Measurements from ENCODE around the gene MED27. TPM values are rescaled to one million over a fixed set of nuclear protein-coding genes. Genes with fewer than 3 reads are reported as not detected.

MED27 gene
- total and polyA plus RNA-seq, 10 of the 15 experiments (the other 5 are each of a cell fraction or from before 2014, with no cell fraction given): 20.3 to 50.3 (median 35.5) TPM

- WGBS (ENCODE audit: insufficient coverage, insufficient replicate concordance, low lambda C conversion rate, missing lambda C conversion rate): 31% methylated on average over 5 of the region's 5 CpGs
- H3K27ac ChIP-seq (ENCODE audit: control insufficient read depth, insufficient read depth): no peak overlapping the region
- ATAC-seq (no peak), DNase-seq (ENCODE audit: low read depth, low spot score) (no peak), FAIRE-seq (no peak)
- no peak overlapping the region for H3K4me2 ChIP-seq (ENCODE audit: control insufficient read depth, insufficient read depth)
- intact Hi-C loops (cut with micrococcal nuclease; ENCODE audit: unreplicated experiment): no loop called here
- H3K9me3 ChIP-seq (replicated peaks; ENCODE audit: control insufficient read depth, insufficient read depth, low read length): no peaks in the 10 kb centered on the region
- TF ChIP-seq, protein P1, sequence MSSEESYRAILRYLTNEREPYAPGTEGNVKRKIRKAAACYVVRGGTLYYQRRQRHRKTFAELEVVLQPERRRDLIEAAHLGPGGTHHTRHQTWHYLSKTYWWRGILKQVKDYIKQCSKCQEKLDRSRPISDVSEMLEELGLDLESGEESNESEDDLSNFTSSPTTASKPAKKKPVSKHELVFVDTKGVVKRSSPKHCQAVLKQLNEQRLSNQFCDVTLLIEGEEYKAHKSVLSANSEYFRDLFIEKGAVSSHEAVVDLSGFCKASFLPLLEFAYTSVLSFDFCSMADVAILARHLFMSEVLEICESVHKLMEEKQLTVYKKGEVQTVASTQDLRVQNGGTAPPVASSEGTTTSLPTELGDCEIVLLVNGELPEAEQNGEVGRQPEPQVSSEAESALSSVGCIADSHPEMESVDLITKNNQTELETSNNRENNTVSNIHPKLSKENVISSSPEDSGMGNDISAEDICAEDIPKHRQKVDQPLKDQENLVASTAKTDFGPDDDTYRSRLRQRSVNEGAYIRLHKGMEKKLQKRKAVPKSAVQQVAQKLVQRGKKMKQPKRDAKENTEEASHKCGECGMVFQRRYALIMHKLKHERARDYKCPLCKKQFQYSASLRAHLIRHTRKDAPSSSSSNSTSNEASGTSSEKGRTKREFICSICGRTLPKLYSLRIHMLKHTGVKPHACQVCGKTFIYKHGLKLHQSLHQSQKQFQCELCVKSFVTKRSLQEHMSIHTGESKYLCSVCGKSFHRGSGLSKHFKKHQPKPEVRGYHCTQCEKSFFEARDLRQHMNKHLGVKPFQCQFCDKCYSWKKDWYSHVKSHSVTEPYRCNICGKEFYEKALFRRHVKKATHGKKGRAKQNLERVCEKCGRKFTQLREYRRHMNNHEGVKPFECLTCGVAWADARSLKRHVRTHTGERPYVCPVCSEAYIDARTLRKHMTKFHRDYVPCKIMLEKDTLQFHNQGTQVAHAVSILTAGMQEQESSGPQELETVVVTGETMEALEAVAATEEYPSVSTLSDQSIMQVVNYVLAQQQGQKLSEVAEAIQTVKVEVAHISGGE (CRISPR knock-in tag; IDR thresholded peaks at IDR 0.05): no peak
- TF ChIP-seq, protein P2, sequence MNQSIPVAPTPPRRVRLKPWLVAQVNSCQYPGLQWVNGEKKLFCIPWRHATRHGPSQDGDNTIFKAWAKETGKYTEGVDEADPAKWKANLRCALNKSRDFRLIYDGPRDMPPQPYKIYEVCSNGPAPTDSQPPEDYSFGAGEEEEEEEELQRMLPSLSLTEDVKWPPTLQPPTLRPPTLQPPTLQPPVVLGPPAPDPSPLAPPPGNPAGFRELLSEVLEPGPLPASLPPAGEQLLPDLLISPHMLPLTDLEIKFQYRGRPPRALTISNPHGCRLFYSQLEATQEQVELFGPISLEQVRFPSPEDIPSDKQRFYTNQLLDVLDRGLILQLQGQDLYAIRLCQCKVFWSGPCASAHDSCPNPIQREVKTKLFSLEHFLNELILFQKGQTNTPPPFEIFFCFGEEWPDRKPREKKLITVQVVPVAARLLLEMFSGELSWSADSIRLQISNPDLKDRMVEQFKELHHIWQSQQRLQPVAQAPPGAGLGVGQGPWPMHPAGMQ (IDR thresholded peaks at IDR 0.05; ENCODE audit: borderline replicate concordance): no peak
- ChIA-PET SMC1A (ENCODE audit: uncharacterized antibody, unreplicated experiment) (no interaction called here), CTCF (no interaction called here), RAD21 (ENCODE audit: unreplicated experiment) (no interaction called here), POLR2A (no interaction called here)
- no peaks in the 10 kb centered on the region for H3K79me2 ChIP-seq (ENCODE audit: control insufficient read depth, insufficient read depth, low read length)
- no peaks in the 10 kb centered on the region for H3K36me3 ChIP-seq (ENCODE audit: control insufficient read depth in 2 of 2, insufficient read depth in 2 of 2, low read length in 1 of 2)
- no peak overlapping the region for H3K4me3 ChIP-seq
- H3K4me1 ChIP-seq (ENCODE audit: control insufficient read depth, insufficient read depth, low read length): no peaks in the 10 kb centered on the region
- no peaks in the 10 kb centered on the region for H4K20me1 ChIP-seq (ENCODE audit: control insufficient read depth, insufficient read depth)
- no peak overlapping the region for H3K9ac ChIP-seq (ENCODE audit: control insufficient read depth, insufficient read depth, low read length)
- BruUV-seq (replicated peaks): no TSS peak
- H2AFZ ChIP-seq (ENCODE audit: control insufficient read depth, low read depth, low read length): no peak overlapping the region
- peaks cover 0 to 2% of the 10 kb centered on the region in 2 experiments; a peak in 2 of 4 replicates for H3K27me3 ChIP-seq (replicated peaks in 1 of 2; ENCODE audit: control insufficient read depth in 2 of 2, insufficient read depth in 2 of 2, low read length in 1 of 2)
- in situ Hi-C loops (cut with MboI): no loop called here
Measured at GRCh38 chr9:132090771-132091170, 11.1 kb upstream of the MED27 start.
